ENCODE measurements around the gene PSME3IP1. TPM values are rescaled to one million over a fixed set of nuclear protein-coding genes. Genes with fewer than 3 reads are reported as not detected.
A peak's percentile ranks its signal among the peaks of the same experiment; 100 is the strongest.

The PSME3IP1 gene
- total RNA-seq, 4 donors from 2014 or later, result 38.8 to 68.9 (median 64.9) TPM

DNA sequence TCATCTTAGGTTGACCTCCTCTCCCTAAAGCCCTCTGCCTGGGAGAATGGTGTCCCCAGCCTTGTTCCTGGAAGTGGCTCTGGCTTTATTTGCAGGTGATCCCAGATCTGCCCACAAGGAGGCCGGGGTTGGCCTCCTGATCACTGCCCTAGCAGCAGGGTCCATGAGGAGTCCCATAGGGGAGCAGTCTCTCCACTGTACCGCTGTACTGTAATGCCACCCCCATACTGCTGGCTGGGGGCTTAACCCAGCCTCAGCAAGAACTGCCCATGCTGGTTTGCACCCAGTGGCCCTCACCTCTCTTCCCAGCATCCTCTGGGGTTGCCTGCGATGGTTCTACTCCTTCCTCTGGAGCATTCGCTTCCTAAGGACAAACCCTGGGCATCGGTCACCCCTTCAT, 39.1 kb downstream of the PSME3IP1 start:
- H3K4me3 ChIP-seq (ENCODE audit: low read depth, poor library complexity, severe bottlenecking), result no peak overlapping the region
- DNase-seq (ENCODE audit: low spot score in 2 of 2), result peak in 1 of 2 donors; percentile 60
- TF ChIP-seq, protein P1, sequence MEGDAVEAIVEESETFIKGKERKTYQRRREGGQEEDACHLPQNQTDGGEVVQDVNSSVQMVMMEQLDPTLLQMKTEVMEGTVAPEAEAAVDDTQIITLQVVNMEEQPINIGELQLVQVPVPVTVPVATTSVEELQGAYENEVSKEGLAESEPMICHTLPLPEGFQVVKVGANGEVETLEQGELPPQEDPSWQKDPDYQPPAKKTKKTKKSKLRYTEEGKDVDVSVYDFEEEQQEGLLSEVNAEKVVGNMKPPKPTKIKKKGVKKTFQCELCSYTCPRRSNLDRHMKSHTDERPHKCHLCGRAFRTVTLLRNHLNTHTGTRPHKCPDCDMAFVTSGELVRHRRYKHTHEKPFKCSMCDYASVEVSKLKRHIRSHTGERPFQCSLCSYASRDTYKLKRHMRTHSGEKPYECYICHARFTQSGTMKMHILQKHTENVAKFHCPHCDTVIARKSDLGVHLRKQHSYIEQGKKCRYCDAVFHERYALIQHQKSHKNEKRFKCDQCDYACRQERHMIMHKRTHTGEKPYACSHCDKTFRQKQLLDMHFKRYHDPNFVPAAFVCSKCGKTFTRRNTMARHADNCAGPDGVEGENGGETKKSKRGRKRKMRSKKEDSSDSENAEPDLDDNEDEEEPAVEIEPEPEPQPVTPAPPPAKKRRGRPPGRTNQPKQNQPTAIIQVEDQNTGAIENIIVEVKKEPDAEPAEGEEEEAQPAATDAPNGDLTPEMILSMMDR (IDR thresholded peaks at IDR 0.05), result no peak
- no peak for TF ChIP-seq POLR2A (IDR thresholded peaks at IDR 0.05)
- intact Hi-C loops (cut with DNase I; ENCODE audit: low total_unique reads), result loop anchor here (10.0 kb wide), 1 partner anchor 182 kb away; the partner anchor contains the start of gene CETP
- 90 to 94% methylated on average over 5 of the region's 5 CpGs for WGBS, 2 donors

DNA sequence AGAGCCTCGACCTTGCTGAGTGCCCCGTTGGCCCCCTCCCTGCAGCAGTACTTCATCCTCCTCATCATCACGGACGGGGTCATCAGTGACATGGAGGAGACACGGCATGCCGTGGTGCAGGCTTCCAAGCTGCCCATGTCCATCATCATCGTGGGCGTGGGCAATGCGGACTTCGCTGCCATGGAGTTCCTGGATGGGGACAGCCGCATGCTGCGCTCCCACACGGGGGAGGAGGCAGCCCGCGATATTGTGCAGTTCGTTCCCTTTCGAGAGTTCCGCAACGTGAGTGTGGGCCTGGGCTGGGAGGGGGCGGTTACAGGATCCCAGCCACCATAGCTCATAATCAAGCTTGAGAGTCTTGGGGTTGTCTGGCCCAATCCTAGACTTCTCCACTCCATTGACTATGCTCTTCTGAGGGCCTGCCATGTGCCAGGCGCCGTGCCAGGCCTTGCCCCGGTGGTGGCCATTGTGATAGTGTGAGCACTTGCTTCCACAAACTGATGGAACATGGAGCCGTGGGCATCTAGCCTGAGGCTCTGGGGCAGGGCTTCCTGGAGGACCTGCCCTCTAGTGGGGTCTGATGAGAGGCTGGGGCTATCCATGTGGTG, 39.7 kb downstream of the PSME3IP1 start:
- 90 to 92% methylated on average over 21 to 24 of the region's 24 CpGs for WGBS, 2 donors
- peak in 1 of 2 donors; percentile 80 for DNase-seq (ENCODE audit: low spot score in 2 of 2)

DNA sequence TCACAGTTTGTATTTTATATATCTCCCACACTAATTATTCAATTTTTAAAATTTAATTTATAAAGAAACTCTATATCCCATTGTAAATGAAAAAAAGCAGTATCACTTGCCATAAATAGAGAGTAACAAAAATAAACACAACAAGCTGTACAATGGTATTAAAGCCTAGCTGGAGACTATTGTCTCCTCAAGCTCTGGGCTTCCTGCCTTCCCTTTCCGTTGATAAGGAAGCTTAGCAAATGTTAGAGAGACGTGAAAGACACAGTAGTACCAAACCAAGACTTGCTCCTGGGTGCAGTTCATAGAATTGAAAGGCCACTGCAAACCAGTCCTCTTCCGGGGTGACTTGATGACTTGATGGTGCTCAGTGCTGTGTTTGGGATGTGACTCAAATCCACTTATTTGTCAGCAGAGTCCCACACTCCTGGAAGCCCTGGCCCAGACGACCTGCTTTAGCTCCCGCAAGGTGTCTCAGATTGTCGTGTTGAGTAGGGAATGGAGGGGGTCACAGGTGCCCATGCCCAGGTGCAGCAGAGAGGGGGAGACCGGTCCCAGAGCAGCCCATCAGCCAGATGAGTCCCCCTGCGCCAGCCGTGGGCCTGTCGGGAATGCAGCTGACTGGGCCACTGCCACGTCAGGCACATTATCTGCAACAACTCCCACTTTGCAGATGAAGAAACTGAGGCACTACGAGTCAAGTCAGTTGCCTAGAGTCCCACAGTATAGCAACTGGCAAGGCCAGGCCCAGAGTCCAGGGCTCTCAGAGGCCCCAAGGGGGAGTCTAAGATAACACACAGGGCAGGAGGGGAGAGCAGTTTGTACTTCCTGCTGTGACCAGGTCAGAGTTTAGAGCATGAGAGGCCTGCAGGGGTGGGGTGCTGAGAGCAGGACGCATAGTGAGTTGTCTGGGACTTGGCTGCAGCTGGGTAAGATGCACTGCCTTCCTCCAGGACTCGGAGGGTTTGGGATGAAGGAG, 40.5 kb downstream of the PSME3IP1 start:
- H3K4me3 ChIP-seq (ENCODE audit: low read depth, poor library complexity, severe bottlenecking), result no peak overlapping the region
- intact Hi-C loops (cut with DNase I; ENCODE audit: low total_unique reads), result loop anchor here (10.0 kb wide), 1 partner anchor 181 kb away; the partner anchor contains the start of gene CETP
- TF ChIP-seq POLR2A (IDR thresholded peaks at IDR 0.05), result no peak
- TF ChIP-seq, protein P1 (IDR thresholded peaks at IDR 0.05), result no peak
- 85 to 89% methylated on average over 14 of the region's 14 CpGs for WGBS, 2 donors
- DNase-seq (ENCODE audit: low spot score in 2 of 2), result peak in 1 of 2 donors; percentile 73

More for the DNA sequence above, 39.7 kb downstream of the PSME3IP1 start:
- H3K4me3 ChIP-seq (ENCODE audit: low read depth, poor library complexity, severe bottlenecking), result no peak overlapping the region
- TF ChIP-seq, protein P1 (IDR thresholded peaks at IDR 0.05), result no peak
- TF ChIP-seq POLR2A (IDR thresholded peaks at IDR 0.05), result no peak
- intact Hi-C loops (cut with DNase I; ENCODE audit: low total_unique reads), result loop anchor here (10.0 kb wide), 1 partner anchor 181 kb away; the partner anchor contains the start of gene CETP

DNA sequence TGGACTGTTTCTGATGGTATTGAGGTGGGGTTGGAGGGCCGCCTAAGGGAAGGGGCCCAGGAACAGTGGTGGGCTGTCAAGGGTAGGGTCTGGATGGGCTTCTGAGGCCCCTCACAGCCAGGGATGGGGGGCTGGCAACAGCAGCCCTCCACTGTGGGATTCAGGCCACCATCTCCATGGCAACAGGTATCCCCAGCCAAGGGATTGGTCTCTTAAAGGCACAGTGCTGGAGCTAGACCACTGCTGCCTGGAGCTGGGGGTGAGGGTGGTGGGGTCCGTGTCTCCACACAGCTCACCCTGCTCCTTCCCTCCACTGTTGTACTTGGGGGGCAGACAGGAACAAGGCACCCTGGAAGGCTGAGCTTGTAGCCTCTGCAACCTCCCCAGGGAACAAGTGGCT, 41.8 kb downstream of the PSME3IP1 start:
- TF ChIP-seq POLR2A (IDR thresholded peaks at IDR 0.05), result no peak
- no peak for DNase-seq (ENCODE audit: low spot score in 2 of 2)
- WGBS, 2 donors, result 83 to 92% methylated on average over 2 of the region's 2 CpGs
- intact Hi-C loops (cut with DNase I; ENCODE audit: low total_unique reads), result loop anchor here (10.0 kb wide), 1 partner anchor 179 kb away; the partner anchor contains the start of gene CETP
- H3K4me3 ChIP-seq (ENCODE audit: low read depth, poor library complexity, severe bottlenecking), result no peak overlapping the region

DNA sequence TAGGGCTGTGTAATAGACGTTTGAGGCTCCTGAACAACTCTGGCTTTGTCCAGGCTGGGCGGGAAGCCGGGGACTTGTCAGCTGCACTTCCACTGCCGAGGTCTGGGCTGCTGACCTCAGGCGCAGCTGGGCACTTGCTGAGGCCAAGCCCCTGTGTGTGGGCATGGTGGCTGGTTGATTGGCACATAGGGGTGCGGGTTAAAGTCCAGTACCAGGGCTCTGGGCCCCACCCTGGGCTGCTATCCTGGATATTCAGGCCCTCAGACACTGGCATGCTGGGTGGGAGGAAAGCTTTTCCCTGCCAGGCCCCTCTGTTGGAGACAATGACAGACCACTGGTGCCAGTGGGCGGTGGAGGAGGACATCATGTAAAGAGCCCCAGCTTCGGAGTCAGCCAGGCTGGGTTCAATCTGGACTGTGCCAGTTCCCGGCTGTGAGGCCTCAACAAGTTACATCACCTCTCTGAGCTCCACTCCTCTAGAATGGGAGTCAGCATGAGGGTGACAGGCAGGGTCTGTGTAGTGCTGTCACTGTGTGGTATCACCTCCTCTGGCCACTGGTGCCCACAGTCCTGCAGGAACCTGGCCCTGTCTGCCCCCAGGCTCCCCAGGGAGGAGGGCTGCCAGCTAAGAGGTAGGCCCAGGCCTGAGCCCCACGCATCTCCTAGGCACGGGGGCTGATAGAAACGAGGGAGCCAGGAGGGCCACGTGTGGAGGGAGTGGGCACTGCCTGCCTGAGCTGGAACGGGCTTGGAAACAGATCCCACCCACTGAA, 42.5 kb downstream of the PSME3IP1 start:
- TF ChIP-seq POLR2A (IDR thresholded peaks at IDR 0.05), result no peak
- TF ChIP-seq, protein P1 (IDR thresholded peaks at IDR 0.05), result no peak
- intact Hi-C loops (cut with DNase I; ENCODE audit: low total_unique reads), result loop anchor here (10.0 kb wide), 1 partner anchor 179 kb away; the partner anchor contains the start of gene CETP
- H3K4me3 ChIP-seq (ENCODE audit: low read depth, poor library complexity, severe bottlenecking), result no peak overlapping the region
- peak in 1 of 2 donors; percentile 82 for DNase-seq (ENCODE audit: low spot score in 2 of 2)
- WGBS, 2 donors, result 73 to 78% methylated on average over 14 of the region's 14 CpGs

Data from lower leg skin (tissue), 4 donors.